Suprapubic skin (tissue), 4 donors: ENCODE measurements around the gene ADAMTSL2. TPM values are rescaled to one million over a fixed set of nuclear protein-coding genes. Genes with fewer than 3 reads are reported as not detected.

Source experiments
- DNase-seq, 2 donors: peaks; one replicate each; pipeline ENCODE4 v3.0.0-alpha.2; 2019; ENCODE audit warnings: low spot score in 2 of 2
- H3K27ac ChIP-seq: fragments of 200-600 bp; sonication (generic); one replicate; pipeline ENCODE4 v1.5.1; 2019
- H3K27me3 ChIP-seq: fragments of 200-600 bp; sonication (generic); one replicate; pipeline ENCODE4 v1.5.1; 2019
- H3K36me3 ChIP-seq: fragments of 200-600 bp; sonication (generic); one replicate; pipeline ENCODE4 v1.5.1; 2019
- H3K4me1 ChIP-seq: fragments of 200-600 bp; sonication (generic); one replicate; pipeline ENCODE4 v1.5.1; 2019
- H3K4me3 ChIP-seq: fragments of 200-600 bp; sonication (generic); one replicate; pipeline ENCODE4 v1.5.1; 2019; ENCODE audit warnings: mild to moderate bottlenecking
- H3K9me3 ChIP-seq: fragments of 200-600 bp; sonication (generic); one replicate; pipeline ENCODE4 v1.5.1; 2019
- CTCF ChIP-seq, 2 donors: fragments of 200-600 bp in 1 of 2; fragments of 450-650 bp in 1 of 2; sonication (generic) in 1 of 2; IDR thresholded peaks; one replicate each; pipeline ENCODE4 v1.5.1; 2016 to 2019; ENCODE audit warnings: antibody characterized with exemption in 2 of 2, mild to moderate bottlenecking in 1 of 2, moderate library complexity in 1 of 2
- EP300 ChIP-seq: sonication (generic); formaldehyde crosslinking; IDR thresholded peaks from one replicate; pipeline ENCODE4 v1.6.1; 2017; ENCODE audit warnings: antibody characterized with exemption
- POLR2A ChIP-seq, 2 donors: fragments of 450-650 bp; IDR thresholded peaks; one replicate each; pipeline ENCODE4 v1.6.1; 2017; ENCODE audit warnings: antibody characterized with exemption in 2 of 2, mild to moderate bottlenecking in 2 of 2, moderate library complexity in 2 of 2
- POLR2AphosphoS5 ChIP-seq, 3 donors: sonication (generic); formaldehyde crosslinking; IDR thresholded peaks; one replicate each; pipeline ENCODE4 v1.6.1; 2017; ENCODE audit warnings: antibody characterized with exemption in 3 of 3
- WGBS: methylation state at CpG from one replicate; pipeline ENCODE4 v1.1.5; 2018; 5-methylcytosine and 5-hydroxymethylcytosine counted together
- total RNA-seq, 4 donors: library from RNA; depleted of rRNA; stranded (reverse); fragments of >200 nt; gene quantifications; one replicate each; pipeline ENCODE4 v1.1.0, GENCODE V29; 2016

Gene ADAMTSL2
- total RNA-seq, 4 donors from 2014 or later = 0.16 to 0.85 (median 0.46) TPM

- 12% methylated on average over 18 of the region's 28 CpGs for WGBS
- Histone ChIP-seq H3K9me3 (no peaks in the 10 kb centered on the region), H3K27me3 (peaks cover 68% of the 10 kb centered on the region), H3K4me3 (no peak overlapping the region), H3K36me3 (no peaks in the 10 kb centered on the region), H3K4me1 (peaks cover 18% of the 10 kb centered on the region), H3K27ac (no peak overlapping the region)
- no peak for TF ChIP-seq EP300
- no peak for TF ChIP-seq POLR2AphosphoS5 (IDR thresholded peaks at IDR 0.05)
- TF ChIP-seq CTCF (IDR thresholded peaks at IDR 0.05) = no peak
- TF ChIP-seq POLR2A (IDR thresholded peaks at IDR 0.05) = no peak
- no peak for DNase-seq
Observed at GRCh38 chr9:133584559-133585476, 50.3 kb downstream of the ADAMTSL2 start.

GRCh38 chr9:133585481-133586351 lies 51.2 kb downstream of the ADAMTSL2 start:
- peaks cover 68% of the 10 kb centered on the region for H3K27me3 ChIP-seq
- 14% methylated on average over 20 of the region's 43 CpGs for WGBS
- no peaks in the 10 kb centered on the region for H3K9me3 ChIP-seq
- TF ChIP-seq POLR2AphosphoS5 (IDR thresholded peaks at IDR 0.05) (no peak), EP300 (no peak), POLR2A (IDR thresholded peaks at IDR 0.05) (no peak), CTCF (IDR thresholded peaks at IDR 0.05) (no peak)
- H3K4me3 ChIP-seq = no peak overlapping the region
- peaks cover 18% of the 10 kb centered on the region for H3K4me1 ChIP-seq
- no peak overlapping the region for H3K27ac ChIP-seq
- no peak for DNase-seq
- H3K36me3 ChIP-seq = no peaks in the 10 kb centered on the region

- H3K9me3 ChIP-seq = no peaks in the 10 kb centered on the region
- peaks cover 18% of the 10 kb centered on the region for H3K4me1 ChIP-seq
- no peak overlapping the region for H3K4me3 ChIP-seq
- no peak overlapping the region for H3K27ac ChIP-seq
- H3K27me3 ChIP-seq = peaks cover 76% of the 10 kb centered on the region
- DNase-seq = no peak
- no peaks in the 10 kb centered on the region for H3K36me3 ChIP-seq
- 88% methylated on average over 4 of the region's 8 CpGs for WGBS
- TF ChIP-seq EP300 = no peak
- TF ChIP-seq POLR2AphosphoS5 (IDR thresholded peaks at IDR 0.05) = no peak
Observed at GRCh38 chr9:133587051-133587450, 52.5 kb downstream of the ADAMTSL2 start.

- Histone ChIP-seq H3K4me3 (no peak overlapping the region), H3K9me3 (no peaks in the 10 kb centered on the region), H3K4me1 (peaks cover 18% of the 10 kb centered on the region), H3K36me3 (no peaks in the 10 kb centered on the region), H3K27me3 (peaks cover 75% of the 10 kb centered on the region), H3K27ac (no peak overlapping the region)
- 100% methylated on average over 3 of the region's 6 CpGs for WGBS
- no peak for DNase-seq
- TF ChIP-seq EP300 = no peak
- no peak for TF ChIP-seq POLR2AphosphoS5 (IDR thresholded peaks at IDR 0.05)
- TF ChIP-seq POLR2A (IDR thresholded peaks at IDR 0.05) = no peak
- TF ChIP-seq CTCF (IDR thresholded peaks at IDR 0.05) = no peak
Observed at GRCh38 chr9:133587466-133587865, 53.0 kb downstream of the ADAMTSL2 start.

GRCh38 chr9:133589454-133590227 lies 55.1 kb downstream of the ADAMTSL2 start:
- WGBS = 48% methylated on average over 18 of the region's 19 CpGs
- Histone ChIP-seq H3K27ac (no peak overlapping the region), H3K9me3 (no peaks in the 10 kb centered on the region), H3K4me1 (peaks cover 16% of the 10 kb centered on the region), H3K36me3 (no peaks in the 10 kb centered on the region), H3K27me3 (peaks cover 69% of the 10 kb centered on the region), H3K4me3 (no peak overlapping the region)
- DNase-seq = no peak
- TF ChIP-seq POLR2A (IDR thresholded peaks at IDR 0.05) (no peak), CTCF (IDR thresholded peaks at IDR 0.05) (no peak), EP300 (no peak), POLR2AphosphoS5 (IDR thresholded peaks at IDR 0.05) (no peak)
